ENCODE results near the gene SH2D5.
"Not testable (repeated sequence)": the region's sequence is repeated elsewhere in the genome, so short reads cannot be mapped to it uniquely, and the experiment has no call there.

SH2D5 gene

DNA sequence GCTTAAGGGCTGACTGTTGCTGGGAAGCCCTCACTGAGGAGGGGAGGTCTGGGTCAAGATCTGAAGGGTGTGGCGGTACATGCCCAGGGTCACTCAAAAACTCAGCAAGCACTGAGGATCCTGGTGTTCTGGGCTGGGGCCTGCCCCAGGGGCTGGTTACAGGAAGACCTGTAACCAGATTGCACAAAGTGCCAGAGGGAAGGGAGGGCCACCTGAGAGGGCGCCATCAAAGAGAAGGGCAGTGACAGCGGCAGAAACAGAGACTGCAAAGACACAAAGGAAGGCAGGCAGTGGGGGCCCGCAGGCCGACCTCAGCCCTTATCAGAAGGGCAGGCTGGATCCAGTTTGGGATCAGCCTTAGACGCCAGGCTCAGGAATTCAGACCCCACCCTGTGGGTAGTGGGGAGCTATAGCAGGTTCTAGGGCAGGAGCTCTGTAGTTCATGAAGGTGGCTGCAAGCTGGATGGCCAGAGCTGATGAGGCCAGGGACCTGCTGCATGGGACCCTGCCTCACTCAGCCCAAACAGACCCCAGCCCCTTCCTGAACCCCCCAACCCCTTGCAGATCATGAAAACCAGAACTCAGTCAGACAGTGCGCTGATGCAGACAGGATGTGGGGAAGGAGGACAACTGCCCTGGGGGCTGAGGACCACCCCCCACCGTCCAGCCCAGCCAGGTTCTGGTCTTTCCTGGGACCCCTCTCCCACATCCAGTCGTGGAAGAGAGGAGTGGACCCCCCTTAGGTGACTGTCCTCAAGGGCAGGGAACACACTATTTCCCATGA, 3.9 kb downstream of the SH2D5 start:
- DNase-seq (ENCODE audit: low read depth) = no peak

DNA sequence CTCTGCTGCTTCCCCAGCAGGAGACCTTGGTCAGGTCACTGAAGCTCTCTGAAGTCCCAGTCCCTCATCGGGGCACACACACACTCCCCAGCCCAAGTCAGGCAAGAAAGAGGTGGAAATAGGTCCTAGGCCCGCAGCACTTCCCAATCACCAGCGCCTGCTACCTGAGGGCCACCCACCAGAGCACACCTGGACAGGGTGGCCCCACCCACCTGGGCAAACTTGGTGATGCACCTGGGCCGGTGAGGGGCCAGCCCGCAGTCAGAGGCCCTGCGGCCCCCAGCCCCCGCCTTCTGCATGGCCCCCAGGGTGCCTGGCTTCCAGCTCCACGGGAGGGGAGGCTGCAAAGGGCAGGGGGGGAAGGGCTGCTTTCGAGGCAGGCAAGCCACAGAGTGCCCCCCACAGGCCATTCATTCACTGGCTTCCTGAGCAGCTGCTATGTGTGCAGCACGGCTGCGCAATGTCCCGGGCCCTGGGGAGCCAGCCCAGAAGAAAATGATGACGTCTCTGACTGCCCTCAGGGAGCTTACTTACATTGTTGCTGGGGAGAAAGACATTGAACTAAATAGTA, 4.7 kb downstream of the SH2D5 start:
- no peak for DNase-seq (ENCODE audit: low read depth)

DNA sequence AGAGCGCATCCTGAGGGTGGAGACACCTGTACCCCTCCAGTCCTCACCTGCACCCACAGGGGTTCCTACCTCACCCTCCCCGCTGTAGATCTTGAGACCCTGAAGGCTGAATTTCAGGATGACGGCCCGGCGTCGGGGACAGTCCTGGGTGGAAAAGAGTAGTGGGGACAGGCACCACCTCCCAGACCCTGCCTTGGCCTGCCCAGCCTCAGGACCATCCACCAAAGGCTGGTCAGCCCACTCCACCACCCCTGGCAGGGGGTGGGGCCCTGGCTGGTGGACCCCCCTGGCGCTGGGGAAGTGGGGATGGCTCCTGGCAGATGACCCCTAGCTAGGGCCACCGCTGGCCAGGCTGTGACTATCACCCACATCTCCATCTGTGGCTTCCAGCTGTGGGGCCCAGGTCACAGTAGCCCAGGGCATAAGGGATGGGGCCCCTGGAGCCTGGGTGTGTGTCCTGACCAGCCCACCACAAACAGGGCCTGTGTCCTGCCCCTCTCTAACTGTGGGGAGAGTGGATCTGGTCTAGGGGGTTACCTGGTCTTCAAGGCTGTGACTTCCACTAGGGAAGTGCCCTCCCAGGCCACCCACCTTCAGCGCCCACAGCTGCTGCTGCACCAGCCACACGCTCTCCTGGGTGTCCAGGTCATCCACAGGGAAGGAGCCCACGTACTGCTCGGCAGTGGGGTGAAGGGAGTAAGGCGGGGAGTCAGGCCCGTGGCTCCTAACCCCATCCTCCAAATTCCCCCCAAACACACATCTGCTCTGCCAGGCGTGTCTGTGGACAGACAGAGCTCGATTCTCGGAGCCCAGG, 5.4 kb downstream of the SH2D5 start:
- no peak for DNase-seq (ENCODE audit: low read depth)

DNA sequence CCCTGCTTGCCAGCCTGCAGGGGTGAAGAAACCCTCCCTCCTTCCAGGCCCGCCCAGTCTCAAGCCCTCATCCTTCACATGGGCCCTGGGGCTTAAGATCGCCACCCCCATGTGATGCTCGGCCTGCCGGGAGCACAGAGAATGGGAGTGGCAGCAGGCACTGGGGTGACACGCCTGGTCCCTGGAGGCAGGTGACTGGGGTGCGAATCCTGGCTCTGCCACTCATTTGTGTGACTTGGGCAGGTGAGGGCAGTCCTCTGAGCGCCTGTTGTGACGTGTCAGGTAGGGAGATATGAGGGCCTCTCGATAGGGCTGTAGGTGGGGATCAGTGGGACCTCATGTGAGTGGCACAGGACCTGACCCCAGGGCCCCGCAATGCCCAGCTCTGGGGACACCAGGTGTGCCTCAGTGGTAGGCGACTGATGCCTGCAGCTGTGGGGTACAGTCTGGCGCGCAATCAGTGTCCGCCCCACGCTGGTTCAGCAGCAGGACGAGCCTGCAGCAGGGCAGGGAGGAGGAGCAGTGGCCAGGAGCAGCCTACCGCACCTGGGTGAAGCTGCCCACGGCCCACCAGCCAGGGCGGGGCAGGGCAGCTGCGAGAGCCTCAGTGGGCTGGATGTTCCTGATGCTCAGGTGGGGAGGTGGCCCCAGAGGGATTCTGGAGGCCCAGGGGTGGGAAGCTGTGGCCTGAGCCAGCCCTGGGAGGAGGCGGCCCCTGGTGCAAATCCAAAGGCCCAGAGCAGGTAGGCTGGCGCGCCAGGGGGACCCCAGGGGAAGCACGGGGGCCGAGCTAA, 6.2 kb downstream of the SH2D5 start:
- no peak for DNase-seq (ENCODE audit: low read depth)

DNA sequence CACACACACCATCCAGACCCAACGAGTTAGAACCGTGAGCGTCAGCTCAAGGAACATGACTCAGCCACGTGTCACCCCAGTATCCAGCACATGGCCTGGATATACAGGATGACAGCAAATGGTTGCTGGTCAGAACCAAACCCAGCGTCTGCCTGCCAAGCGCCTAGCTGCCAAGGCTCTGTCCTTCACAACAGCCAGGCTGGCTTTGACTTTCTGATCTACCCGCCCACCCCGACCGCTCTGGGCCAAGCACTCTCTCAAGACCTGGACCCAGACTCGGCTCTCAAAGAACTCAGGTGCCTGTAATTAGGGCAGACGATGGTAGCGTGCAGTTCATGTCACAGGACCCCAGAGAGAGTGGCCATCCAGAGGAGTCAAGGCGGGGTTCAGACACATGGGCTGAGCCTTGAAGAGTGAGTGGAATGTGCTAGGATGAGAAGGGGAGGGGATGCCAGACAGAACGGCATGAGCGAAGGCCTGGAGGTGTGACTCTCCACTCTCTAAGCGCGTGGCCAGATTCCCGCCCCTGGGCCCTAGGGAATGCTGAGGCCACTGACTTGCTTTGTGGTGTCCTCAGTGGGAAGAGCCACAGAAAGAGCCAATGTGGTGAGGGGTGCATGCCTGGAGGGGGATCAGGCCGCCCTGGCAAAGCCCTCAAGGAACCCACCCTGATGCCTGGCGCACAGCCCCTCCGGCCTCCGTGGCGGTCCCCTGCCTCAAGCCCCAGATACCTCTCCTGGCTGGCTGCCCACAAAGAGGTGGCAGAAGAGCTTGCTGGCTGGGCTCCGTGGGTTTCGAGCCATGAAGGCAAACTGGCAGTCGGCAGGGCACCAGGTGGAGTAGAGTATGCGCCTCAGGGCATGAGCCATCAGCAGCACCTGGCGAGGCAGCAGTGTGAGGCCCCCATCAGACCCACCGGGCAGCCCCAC, 7.0 kb downstream of the SH2D5 start:
- peak; percentile 68 for DNase-seq (ENCODE audit: low read depth)

DNA sequence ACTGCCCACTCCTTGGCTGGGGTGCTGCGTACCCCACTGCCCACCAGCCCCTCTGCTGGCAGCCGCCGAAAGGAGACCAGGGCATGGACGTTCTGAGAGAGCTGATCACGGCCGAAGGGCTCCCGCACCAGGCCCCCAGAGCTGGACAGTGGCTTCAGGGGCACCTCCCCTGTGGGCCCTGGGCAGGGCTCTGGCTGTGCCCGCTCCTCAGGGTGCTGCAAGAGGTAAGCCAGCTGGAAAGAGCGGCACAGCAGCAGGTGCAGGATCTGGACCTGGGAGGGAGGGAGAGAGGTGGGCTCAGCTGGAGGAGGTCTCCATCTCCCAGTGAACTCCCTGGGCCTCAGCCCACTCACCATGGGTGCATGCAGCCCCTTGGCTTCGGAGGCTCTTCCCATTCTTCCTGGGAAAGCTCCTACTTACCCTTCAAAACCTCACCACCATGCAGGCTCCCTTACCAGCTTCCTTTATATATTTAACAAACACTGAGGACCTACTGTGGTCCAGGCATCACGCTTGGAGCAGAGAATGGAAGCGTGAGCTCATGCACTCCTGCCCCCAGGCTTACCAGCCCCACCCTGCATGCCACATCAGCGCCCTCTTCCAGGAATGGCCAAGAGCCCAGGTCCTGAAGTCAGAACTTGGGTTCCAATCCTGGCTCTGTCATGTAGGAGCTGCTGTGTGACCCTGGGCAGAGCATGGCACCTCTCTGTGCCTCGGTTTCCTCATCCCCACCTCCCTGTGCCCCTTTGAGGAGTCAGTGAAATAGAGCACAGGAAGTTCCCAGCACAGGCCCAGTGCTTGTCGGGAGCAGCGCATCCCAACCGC, 7.9 kb downstream of the SH2D5 start:
- no peak for DNase-seq (ENCODE audit: low read depth)

- no peak for DNase-seq (ENCODE audit: low read depth)
Measured at GRCh38 chr1:20723537-20724363, 8.8 kb downstream of the SH2D5 start.

DNA sequence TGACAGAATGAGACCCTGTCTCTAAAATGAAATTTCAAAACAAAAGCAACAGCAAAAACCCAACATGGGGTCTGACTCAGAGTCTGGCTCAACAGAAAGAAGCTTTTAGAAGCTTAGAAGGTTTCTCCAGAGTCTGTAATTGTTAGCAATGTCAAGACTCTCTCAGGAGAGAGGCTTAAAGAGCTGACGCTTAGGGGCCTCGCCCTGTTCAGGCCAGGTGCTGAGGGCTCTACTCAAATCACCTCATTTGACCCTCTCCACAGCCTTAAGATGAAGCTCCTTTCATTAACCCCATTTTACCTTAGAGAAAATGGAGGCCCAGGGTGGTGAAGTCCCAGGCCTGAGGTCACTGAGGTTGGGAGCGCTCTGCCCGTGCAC, 9.4 kb downstream of the SH2D5 start:
- DNase-seq (ENCODE audit: low read depth) = no peak

GRCh38 chr1:20721117-20722061, 11.1 kb downstream of the SH2D5 start:
- DNase-seq (ENCODE audit: low read depth) = no peak

- no peak for DNase-seq (ENCODE audit: low read depth)
Measured at GRCh38 chr1:20720631-20721091, 11.8 kb downstream of the SH2D5 start.

GRCh38 chr1:20719871-20720620, 12.5 kb downstream of the SH2D5 start:
- DNase-seq (ENCODE audit: low read depth) = no peak

DNA sequence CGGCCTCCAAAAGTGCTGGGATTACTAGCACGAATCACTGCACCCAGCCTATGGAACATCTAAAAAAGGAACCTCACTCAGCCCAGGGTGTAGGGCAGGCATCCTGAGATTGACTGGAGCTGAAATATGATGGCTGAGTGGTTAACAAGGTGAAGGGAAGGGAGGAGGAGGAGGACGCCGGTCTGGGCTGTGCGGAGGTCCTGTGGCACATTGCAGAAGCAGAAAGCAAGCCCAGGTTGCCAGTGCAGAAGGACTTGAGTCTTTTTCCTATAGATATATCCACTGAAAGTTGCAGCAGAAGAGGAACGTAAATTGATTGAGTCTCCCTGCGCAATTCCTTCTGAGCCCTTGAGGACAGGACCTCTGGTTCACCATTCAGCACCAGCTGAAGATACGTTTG, 13.2 kb downstream of the SH2D5 start:
- no peak for DNase-seq (ENCODE audit: low read depth)

- not testable (repeated sequence) for DNase-seq (ENCODE audit: low read depth)
Measured at GRCh38 chr1:20718343-20718882, 14.1 kb downstream of the SH2D5 start.

GRCh38 chr1:20717452-20718342, 14.8 kb downstream of the SH2D5 start, which contains the start of gene KIF17:
Gene KIF17, minus strand, starts transcription at chr1:20718007. Its CDS starts 301 bp downstream, at chr1:20717706.
- no peak for DNase-seq (ENCODE audit: low read depth)

- no peak for DNase-seq (ENCODE audit: low read depth)
Measured at GRCh38 chr1:20716232-20716631, 16.3 kb downstream of the SH2D5 start.

DNA sequence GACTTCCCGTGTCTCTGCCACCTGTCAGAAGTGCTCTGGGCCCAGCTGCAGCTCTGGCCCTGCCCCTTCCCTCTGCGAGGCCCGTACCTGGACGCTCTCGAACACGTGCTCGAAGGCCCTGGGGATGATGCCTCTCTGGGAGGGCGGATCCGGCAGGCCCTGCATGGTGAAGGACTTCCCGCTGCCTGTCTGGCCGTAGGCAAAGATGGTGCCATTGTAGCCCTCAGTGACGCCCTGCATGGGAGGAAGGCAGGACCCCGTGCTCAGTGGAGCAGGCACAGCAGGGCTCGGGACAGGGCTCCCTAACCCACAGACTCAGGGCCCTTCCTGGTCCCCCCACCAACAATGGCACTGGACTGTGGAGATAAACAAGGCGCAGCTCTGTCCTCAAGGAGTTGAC, 17.1 kb downstream of the SH2D5 start:
- DNase-seq (ENCODE audit: low read depth) = no peak
